Sigmoid colon (tissue), 4 donors: Measurements from ENCODE around the gene USP25.

ENCODE experiments used
- CTCF ChIP-seq, 4 experiments: fragments of 450-650 bp in 3 of 4; fragments of 200-600 bp in 1 of 4; IDR thresholded peaks; one replicate each; pipeline ENCODE4 v1.5.1; 2016 to 2019; ENCODE audit warnings: antibody characterized with exemption in 4 of 4, mild to moderate bottlenecking in 3 of 4, moderate library complexity in 2 of 4
- EP300 ChIP-seq, 4 donors: sonication (generic); formaldehyde crosslinking; IDR thresholded peaks; one replicate each; pipeline ENCODE4 v1.6.1; 2017; ENCODE audit warnings: antibody characterized with exemption in 4 of 4
- POLR2A ChIP-seq, 2 donors: fragments of 450-650 bp; IDR thresholded peaks; one replicate each; pipeline ENCODE4 v1.6.1; 2016; ENCODE audit warnings: antibody characterized with exemption in 2 of 2, mild to moderate bottlenecking in 2 of 2, moderate library complexity in 2 of 2
- POLR2AphosphoS5 ChIP-seq, 4 donors: sonication (generic); formaldehyde crosslinking; IDR thresholded peaks; one replicate each; pipeline ENCODE4 v1.6.1; 2017; ENCODE audit warnings: antibody characterized with exemption in 4 of 4

GRCh38 chr21:15703932-15704331 lies 25.9 kb upstream of the USP25 start:
- TF ChIP-seq CTCF (IDR thresholded peaks at IDR 0.05) (no peak), POLR2A (IDR thresholded peaks at IDR 0.05) (no peak), EP300 (IDR thresholded peaks at IDR 0.05) (no peak), POLR2AphosphoS5 (IDR thresholded peaks at IDR 0.05) (no peak)
